HepG2 (cell line): Measurements from ENCODE around the gene ATP8A1.

ENCODE experiments used
- KDM5B ChIP-seq: sonication (generic); formaldehyde crosslinking; IDR thresholded peaks from 2 replicates; pipeline ENCODE4 v1.4.0; 2020; ENCODE audit warnings: missing genetic modification reagents, mild to moderate bottlenecking, borderline replicate concordance
- PHF21A ChIP-seq: sonication (generic); formaldehyde crosslinking; IDR thresholded peaks from 2 replicates; pipeline ENCODE4 v1.5.0; 2020; ENCODE audit warnings: mild to moderate bottlenecking, missing genetic modification reagents
- ZKSCAN1 ChIP-seq: fragments of 150-350 bp; IDR thresholded peaks from 2 replicates; pipeline ENCODE4 v1.6.1; 2014; ENCODE audit warnings: low read length
- ZNF3 ChIP-seq: IDR thresholded peaks from 2 replicates; pipeline ENCODE4 v1.7.0; 2017; ENCODE audit warnings: inconsistent platforms

DNA sequence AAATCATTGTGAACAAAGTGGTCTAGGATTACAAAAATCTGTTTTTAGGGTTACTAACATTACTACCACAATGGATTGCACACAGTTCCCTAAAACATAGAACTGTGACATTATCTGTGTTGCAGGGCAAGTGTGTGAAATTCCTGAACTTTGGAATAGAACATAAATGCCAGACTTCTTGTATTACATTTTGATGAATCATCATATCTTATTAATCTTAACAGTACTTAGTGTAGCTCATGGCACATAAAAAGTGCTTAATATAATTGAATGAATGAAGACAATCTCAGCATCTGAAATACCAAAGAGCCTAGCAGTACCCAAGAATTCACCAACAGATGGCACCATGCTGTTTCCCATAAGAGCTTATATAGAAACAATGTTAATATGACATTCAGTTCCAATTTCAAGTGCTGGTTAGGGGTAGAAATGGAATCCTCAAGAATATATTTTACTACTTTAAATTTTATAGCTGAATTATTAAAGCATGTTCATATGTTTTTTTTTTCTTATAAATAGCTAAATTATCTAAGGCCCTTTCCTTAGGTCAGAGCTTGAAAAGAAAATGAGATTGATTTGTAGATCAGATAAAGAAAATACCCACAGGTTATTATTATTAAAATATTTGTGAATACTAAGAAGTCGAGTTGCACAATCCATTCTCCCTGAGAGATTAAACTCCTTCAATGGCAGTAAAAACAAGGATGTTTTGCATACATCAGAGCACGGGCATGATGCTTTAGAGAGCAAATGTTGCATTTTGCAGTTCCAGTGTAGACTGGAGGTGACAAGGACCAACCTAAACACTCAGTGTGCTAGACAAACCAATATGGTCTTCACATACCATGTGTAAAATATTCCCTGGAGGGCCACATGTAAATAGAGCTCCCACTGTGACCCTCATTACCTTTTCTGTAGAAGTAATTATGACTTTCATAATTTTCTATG is 285.3 kb downstream of the ATP8A1 start:
- TF ChIP-seq ZNF3 (CRISPR knock-in tag) (no peak), ZKSCAN1 (no peak), PHF21A (CRISPR knock-in tag) (no peak), KDM5B (CRISPR knock-in tag) (no peak)
